Hepatocyte (in vitro differentiated cells): Measurements from ENCODE around the gene HEYL.

Source experiments
- EZH2 ChIP-seq: fragments of 200-600 bp; sonication (generic); IDR thresholded peaks from 2 replicates; pipeline ENCODE4 v1.6.1; 2016; ENCODE audit warnings: antibody characterized with exemption, mild to moderate bottlenecking, borderline replicate concordance
- TF ChIP-seq, protein P1 (sequence below): fragments of 200-600 bp; sonication (generic); IDR thresholded peaks from 2 replicates; pipeline ENCODE4 v1.5.1; 2016; ENCODE audit warnings: antibody characterized with exemption, mild to moderate bottlenecking; ENCODE audit not compliant: poor library complexity

DNA sequence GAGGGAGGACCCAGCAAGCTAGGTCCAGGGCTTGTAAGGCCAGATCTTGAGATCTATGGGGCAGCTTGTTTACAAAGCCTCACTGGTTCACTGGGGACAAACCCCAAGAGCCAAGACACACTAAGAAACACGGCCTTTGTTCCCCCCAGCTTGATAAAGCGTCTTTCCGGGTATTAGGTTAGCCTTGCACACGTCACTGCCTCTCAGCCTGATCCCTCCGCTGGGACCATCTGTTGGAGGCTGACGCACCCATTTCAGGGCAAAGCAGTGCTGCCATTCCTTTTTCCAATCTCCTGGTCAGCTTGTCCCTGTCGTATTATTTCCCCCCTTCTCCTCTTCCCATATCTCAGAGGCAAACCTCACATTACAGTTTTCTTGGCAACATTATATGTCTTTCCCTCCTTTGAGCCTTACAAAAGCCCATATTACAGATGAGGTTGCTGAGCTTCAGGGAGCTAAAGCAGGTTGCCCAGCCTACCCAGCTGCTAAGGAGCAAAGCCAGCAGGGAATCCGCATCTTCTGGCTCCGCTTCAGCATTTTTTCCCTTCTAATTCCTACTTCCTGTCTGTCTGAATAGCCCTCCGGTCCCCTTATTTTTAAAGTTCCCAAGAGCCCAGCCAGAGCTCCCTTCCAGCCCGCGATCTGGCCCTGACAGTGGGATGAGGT, 4.1 kb downstream of the HEYL start:
- TF ChIP-seq, protein P1, sequence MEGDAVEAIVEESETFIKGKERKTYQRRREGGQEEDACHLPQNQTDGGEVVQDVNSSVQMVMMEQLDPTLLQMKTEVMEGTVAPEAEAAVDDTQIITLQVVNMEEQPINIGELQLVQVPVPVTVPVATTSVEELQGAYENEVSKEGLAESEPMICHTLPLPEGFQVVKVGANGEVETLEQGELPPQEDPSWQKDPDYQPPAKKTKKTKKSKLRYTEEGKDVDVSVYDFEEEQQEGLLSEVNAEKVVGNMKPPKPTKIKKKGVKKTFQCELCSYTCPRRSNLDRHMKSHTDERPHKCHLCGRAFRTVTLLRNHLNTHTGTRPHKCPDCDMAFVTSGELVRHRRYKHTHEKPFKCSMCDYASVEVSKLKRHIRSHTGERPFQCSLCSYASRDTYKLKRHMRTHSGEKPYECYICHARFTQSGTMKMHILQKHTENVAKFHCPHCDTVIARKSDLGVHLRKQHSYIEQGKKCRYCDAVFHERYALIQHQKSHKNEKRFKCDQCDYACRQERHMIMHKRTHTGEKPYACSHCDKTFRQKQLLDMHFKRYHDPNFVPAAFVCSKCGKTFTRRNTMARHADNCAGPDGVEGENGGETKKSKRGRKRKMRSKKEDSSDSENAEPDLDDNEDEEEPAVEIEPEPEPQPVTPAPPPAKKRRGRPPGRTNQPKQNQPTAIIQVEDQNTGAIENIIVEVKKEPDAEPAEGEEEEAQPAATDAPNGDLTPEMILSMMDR: no peak
- TF ChIP-seq EZH2: no peak
